Anterior cingulate cortex (tissue), 58 donors: Measurements from ENCODE around the gene EIF5.

Experiments used
- DNase-seq, 58 donors: peaks; one replicate each; lab custom pipeline; 2025; lab: John Stamatoyannopoulos, UW

Gene EIF5

DNA sequence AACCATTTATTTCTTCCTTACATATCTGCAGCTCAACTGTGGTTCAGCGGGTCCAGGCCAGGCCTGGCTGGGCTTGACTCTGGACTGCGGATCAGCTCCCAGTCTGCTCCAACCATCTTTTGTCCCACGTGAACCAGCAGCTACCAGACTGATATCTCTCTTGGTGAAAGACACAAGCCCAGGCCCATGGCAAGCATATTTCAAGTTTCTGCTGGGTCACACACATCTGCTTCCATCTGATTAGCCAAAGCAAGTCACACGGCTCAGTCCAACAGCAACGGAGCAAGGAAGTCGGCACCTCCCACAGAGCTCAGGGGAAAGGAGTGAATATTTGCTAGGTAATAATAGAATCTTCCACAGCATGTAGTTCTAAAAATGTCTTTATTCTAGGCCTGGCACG lies 26.5 kb downstream of the EIF5 start:
- DNase-seq = no peak

DNA sequence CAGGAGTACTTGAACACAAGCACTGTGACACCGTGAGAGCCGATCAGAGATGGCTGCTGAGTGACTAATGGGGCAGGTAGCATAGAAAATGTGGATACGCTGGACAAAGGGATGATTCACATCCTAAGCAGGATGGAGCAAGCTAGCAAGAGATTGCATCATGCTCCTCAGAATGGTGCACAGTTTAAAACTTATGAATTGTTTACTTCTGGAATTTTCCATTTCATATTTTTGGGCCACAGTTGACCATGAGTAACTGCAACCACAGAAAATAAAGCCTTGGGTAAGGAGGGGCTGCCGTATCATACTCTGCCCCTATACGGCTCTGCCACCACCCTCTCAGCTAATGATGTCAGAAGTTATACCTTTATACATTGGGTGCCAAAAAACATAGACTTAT lies 27.8 kb downstream of the EIF5 start:
- DNase-seq = no peak

GRCh38 chr14:103362780-103363179 lies 28.7 kb downstream of the EIF5 start:
- DNase-seq = no peak

- DNase-seq = no peak
Observed at GRCh38 chr14:103366741-103367140, 32.7 kb downstream of the EIF5 start.

GRCh38 chr14:103367995-103368394 lies 34.0 kb downstream of the EIF5 start:
- peak in 6 of 58 donors; percentile 4 to 40 (median 18) for DNase-seq

GRCh38 chr14:103370087-103370486 lies 36.0 kb downstream of the EIF5 start:
- DNase-seq = no peak

- DNase-seq = no peak
Observed at GRCh38 chr14:103372017-103372416, 38.0 kb downstream of the EIF5 start.

DNA sequence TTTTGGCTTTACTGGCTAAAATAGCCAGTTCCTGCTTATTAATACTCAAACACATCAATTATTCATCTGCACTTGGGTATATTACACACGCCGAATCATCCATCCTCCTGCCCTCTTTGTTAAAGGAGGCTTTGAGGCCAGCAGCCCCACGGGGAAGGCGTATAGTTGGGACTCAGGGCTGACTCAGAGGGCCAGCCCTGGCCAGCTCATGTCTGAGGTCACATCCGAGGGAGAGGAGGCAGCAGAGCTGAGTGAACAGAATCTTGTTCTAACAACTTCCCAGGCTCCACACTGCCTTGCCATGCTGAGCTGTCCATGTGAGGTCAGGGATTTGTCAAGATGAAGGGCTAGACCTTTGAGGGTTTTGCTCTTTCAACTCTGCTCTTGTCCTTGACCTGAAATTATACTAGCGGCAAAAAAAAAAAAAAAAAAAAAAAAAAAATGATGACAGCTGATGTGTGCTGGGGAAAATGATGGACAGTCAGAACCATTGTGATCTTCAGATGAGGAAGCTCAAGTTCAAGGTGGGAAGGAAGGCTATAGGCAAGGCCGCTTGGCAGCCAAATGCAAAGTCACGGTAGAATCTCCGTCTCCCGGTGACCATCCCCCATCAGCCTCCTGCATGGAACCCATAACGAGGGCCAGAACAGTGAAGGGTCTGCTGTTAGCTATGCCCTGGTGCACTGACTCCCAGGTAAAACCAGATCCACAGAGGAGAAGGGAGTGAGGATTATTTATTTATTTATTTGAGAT lies 38.7 kb downstream of the EIF5 start:
- DNase-seq = peak in 2 of 58 donors; percentile 8 to 16

GRCh38 chr14:103374121-103374520 lies 40.1 kb downstream of the EIF5 start:
- no peak for DNase-seq

DNA sequence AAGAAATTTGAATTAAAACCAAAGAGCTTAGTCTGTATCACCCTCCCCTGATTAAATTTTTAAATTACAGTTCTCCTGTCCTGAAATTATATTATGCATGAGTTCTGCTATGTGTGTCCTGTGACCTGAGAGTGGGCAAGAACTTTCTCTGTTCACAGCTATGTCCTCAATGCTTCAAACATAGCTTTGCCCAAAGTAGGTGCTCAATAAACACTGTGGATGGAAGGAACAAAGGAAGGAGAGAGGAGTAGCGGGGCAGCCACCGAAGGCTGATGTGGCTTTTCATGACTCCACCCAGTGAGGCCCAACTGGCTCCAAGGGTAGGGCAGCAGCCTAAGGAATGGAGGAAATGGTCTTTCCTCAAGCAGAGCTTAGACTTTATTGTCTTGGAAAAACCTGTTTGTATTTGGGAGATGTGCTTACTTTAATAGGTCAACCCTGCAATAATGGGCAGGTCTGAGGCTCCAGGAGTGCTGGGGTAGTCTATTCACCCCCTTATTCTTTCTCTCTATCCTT lies 43.5 kb downstream of the EIF5 start:
- DNase-seq = no peak

GRCh38 chr14:103378038-103378854 lies 44.2 kb downstream of the EIF5 start:
- DNase-seq = no peak

- DNase-seq = no peak
Observed at GRCh38 chr14:103380719-103381377, 46.8 kb downstream of the EIF5 start.

- no peak for DNase-seq
Observed at GRCh38 chr14:103382376-103382775, 48.3 kb downstream of the EIF5 start.

DNA sequence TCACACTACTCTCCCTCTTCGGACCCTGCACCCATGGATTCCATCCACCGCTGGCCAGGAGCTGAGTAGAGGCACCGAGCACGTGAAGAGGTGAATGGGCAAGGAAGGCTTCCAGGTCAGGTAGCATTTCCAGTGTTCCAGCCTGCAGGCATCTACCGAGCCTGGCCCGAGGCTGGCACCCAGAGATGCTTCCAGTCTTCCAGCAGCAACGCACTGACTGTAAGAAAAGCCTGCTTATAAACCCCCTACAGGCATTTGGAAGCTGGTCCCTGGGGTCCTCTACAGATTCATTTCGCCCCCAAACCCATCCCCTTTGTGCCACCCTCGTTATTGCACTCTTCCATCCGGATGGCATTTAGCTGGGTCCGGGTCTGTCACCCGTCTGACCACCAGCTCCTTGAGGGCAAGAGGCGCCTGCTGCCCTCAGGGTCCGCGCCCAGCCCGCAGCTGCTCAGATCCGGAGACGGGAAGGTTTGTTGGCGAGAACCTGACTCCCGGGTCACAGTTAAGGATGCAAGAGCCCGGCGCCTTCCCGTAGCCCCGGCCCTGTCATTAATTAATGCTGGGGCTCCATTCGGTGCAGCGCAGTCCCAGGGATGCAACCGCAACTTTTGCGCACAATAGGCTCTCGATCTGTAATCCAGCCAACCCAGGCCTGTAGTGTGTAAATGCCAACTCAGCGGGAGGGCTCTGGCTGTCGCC lies 50.6 kb downstream of the EIF5 start:
- peak in 4 of 58 donors; percentile 39 to 58 (median 51) for DNase-seq

GRCh38 chr14:103385152-103385928 lies 51.3 kb downstream of the EIF5 start, which contains the start of gene MARK3:
Gene MARK3 (plus strand): TSS chr14:103385415. CDS start chr14:103386030, 615 bp downstream.
- DNase-seq = peak; percentile 76 to 98 (median 96)

GRCh38 chr14:103385929-103386712 lies 52.1 kb downstream of the EIF5 start:
- DNase-seq = peak in 18 of 58 donors; percentile 12 to 59 (median 37)

DNA sequence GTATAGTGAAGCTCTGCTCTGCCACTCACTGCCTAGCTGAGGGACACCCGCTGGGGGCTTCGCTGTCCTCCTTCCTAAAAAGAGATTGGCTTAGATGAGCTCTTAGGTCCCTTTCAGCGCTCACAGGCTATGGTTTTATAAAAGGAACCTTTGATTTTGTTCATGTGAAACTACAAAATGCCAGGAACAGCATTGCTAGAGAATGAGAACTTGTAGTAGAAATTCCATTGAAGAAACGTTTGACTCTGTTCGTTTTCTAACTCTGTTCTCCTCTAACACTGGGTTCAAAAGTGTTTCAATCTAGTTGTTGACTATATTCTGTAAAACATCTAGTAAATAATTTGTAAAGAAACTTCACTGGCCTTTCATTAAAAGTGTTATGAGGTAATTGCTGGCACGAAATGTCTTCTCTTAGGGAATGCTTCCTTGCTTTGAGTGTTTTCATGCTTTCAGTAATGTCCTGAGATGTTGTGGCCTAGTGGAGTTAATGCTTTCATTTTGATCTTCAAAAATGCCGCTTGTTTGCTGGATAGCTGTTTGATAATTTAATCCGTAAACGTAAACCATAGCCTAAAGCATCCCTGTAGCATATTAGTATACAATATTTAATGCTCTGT lies 52.8 kb downstream of the EIF5 start:
- DNase-seq = no peak

DNA sequence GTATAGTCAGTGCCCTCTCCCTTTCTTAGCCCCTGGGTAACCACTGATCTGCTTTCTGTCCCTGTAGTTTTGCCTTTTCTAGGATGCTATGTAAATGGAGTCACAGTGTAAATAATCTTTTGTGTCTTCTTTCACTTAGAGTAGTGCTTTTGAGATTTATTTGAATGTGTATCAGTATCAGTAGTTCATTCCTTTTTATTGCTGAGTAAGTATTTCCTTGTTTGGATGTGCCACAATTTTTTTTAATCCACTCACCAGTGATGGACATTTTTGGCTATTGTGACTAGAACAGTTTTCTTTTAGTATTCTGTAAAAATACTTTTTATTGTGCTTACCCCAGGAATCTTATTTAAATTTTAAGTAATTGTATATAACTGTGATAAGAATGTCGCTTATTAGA lies 54.6 kb downstream of the EIF5 start:
- no peak for DNase-seq
